Activated CD4-positive, alpha-beta T cell treated with anti-CD3 and anti-CD28 coated beads, Interleukin-2, amount 10 ng/mL, durations not matched to agents 24 days and 14 days (primary cell): ENCODE data around the gene FAM219A. TPM values are rescaled to one million over a fixed set of nuclear protein-coding genes. Genes with fewer than 3 reads are reported as not detected.
A peak's percentile ranks its signal among the peaks of the same experiment; 100 is the strongest.

ENCODE experiments used
- DNase-seq: peaks from one replicate; pipeline ENCODE4 v3.0.0; 2022
- H3K27ac Mint-ChIP-seq: one replicate; pipeline ENCODE4 v1.8.0; 2022; ENCODE audit warnings: mild to moderate bottlenecking, mixed read lengths
- H3K27me3 Mint-ChIP-seq: one replicate; pipeline ENCODE4 v1.8.0; 2022; ENCODE audit warnings: mixed read lengths
- H3K36me3 Mint-ChIP-seq: one replicate; pipeline ENCODE4 v1.8.0; 2022; ENCODE audit warnings: low read depth, mild to moderate bottlenecking, mixed read lengths
- H3K4me1 Mint-ChIP-seq: one replicate; pipeline ENCODE4 v1.8.0; 2021; ENCODE audit warnings: mixed read lengths
- H3K4me3 Mint-ChIP-seq: one replicate; pipeline ENCODE4 v1.8.0; 2022; ENCODE audit warnings: mild to moderate bottlenecking, moderate library complexity, mixed read lengths
- H3K9me3 Mint-ChIP-seq: one replicate; pipeline ENCODE4 v1.8.0; 2021; ENCODE audit warnings: mixed read lengths
- intact Hi-C: fragments of 100-400 bp; cut with micrococcal nuclease; formaldehyde crosslinking; loops from one replicate; pipeline ENCODE4 v1.15.1; 2023
- total RNA-seq: library from RNA; stranded (reverse); gene quantifications from 2 replicates; pipeline ENCODE4 v1.2.3, GENCODE V29; 2022

FAM219A gene
- total RNA-seq, 1 donor from 2014 or later: 13.6 TPM

GRCh38 chr9:34379334-34380033, 78.9 kb downstream of the FAM219A start:
- no peaks in the 10 kb centered on the region for H3K9me3 Mint-ChIP-seq
- H3K27me3 Mint-ChIP-seq: peaks cover 14% of the 10 kb centered on the region
- peak; percentile 98 for DNase-seq
- H3K36me3 Mint-ChIP-seq: no peaks in the 10 kb centered on the region
- peak overlapping the region; percentile 76 for H3K27ac Mint-ChIP-seq
- H3K4me3 Mint-ChIP-seq: peak overlapping the region; percentile 87
- peaks cover 42% of the 10 kb centered on the region for H3K4me1 Mint-ChIP-seq
- intact Hi-C loops: loop anchor here (1.0 to 2.0 kb wide), 5 partner anchors 50 to 330 kb away; partner anchors contain the start of genes DNAI1, FAM219A, KIF24 and NUDT2

GRCh38 chr9:34378376-34379060, 79.9 kb downstream of the FAM219A start:
- Mint-ChIP-seq H3K4me3 (no peak overlapping the region), H3K27me3 (peaks cover 12% of the 10 kb centered on the region), H3K36me3 (no peaks in the 10 kb centered on the region), H3K4me1 (peaks cover 41% of the 10 kb centered on the region), H3K27ac (no peak overlapping the region), H3K9me3 (no peaks in the 10 kb centered on the region)
- intact Hi-C loops: loop anchor here (1.0 to 2.0 kb wide), 2 partner anchors 126 to 329 kb away; no protein-coding TSS in a partner anchor
- peak; percentile 56 for DNase-seq

DNA sequence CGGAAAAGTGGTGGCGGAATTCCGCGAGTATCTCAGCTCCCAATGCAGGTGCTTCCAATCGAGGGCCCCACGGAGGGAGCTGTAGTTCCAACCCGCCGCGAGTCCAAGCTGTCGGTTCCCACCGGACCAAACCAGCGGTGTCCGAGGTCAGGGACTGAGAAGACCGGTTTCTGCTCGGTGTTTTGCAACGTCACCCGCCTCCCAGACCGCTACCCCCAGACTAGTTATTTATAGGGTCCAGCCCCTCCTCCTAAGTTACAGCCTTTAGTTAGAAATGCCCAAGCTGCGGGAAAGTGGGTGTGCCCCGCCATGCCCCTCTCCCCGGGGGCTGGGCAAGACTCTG, 81.0 kb downstream of the FAM219A start:
- intact Hi-C loops: loop anchor here (2.0 kb wide), 3 partner anchors 49 to 561 kb away; partner anchors contain the start of genes DCAF12, KIF24, NUDT2 and UBE2R2
- H3K27me3 Mint-ChIP-seq: peaks cover 5% of the 10 kb centered on the region
- DNase-seq: no peak
- peaks cover 41% of the 10 kb centered on the region for H3K4me1 Mint-ChIP-seq
- H3K9me3 Mint-ChIP-seq: no peaks in the 10 kb centered on the region
- no peaks in the 10 kb centered on the region for H3K36me3 Mint-ChIP-seq
- no peak overlapping the region for H3K27ac Mint-ChIP-seq
- peak overlapping the region; percentile 89 for H3K4me3 Mint-ChIP-seq

- Mint-ChIP-seq H3K27me3 (peaks cover 4% of the 10 kb centered on the region), H3K27ac (peak within 1 kb of the TSS; percentile 78)
- intact Hi-C loops: loop anchor here (2.0 kb wide), 3 partner anchors 48 to 560 kb away; partner anchors contain the start of genes DCAF12, KIF24, NUDT2 and UBE2R2
Observed at GRCh38 chr9:34376596-34377403, 81.6 kb downstream of the FAM219A start, which contains the start of gene MYORG. TSS of gene MYORG (minus strand) at chr9:34376898. CDS start at chr9:34372943, 3,955 bp downstream.

GRCh38 chr9:34375901-34376595, 82.3 kb downstream of the FAM219A start:
- H3K36me3 Mint-ChIP-seq: no peaks in the 10 kb centered on the region
- no peaks in the 10 kb centered on the region for H3K9me3 Mint-ChIP-seq
- peak overlapping the region; percentile 78 for H3K27ac Mint-ChIP-seq
- peaks cover 35% of the 10 kb centered on the region for H3K4me1 Mint-ChIP-seq
- H3K27me3 Mint-ChIP-seq: no peaks in the 10 kb centered on the region
- peak overlapping the region; percentile 89 for H3K4me3 Mint-ChIP-seq
- intact Hi-C loops: loop anchor here (2.0 kb wide), 3 partner anchors 47 to 559 kb away; partner anchors contain the start of genes DCAF12, KIF24, NUDT2 and UBE2R2
- peak; percentile 81 for DNase-seq

More at GRCh38 chr9:34376596-34377403, 81.6 kb downstream of the FAM219A start, which contains the start of gene MYORG:
- peak; percentile 99 for DNase-seq
- Mint-ChIP-seq H3K9me3 (no peaks in the 10 kb centered on the region), H3K36me3 (no peaks in the 10 kb centered on the region), H3K4me3 (peak within 1 kb of the TSS; percentile 89), H3K4me1 (peaks cover 41% of the 10 kb centered on the region)

GRCh38 chr9:34374905-34375552, 83.3 kb downstream of the FAM219A start:
- intact Hi-C loops: no loop called here
- peak overlapping the region; percentile 89 for H3K4me3 Mint-ChIP-seq
- DNase-seq: no peak

DNA sequence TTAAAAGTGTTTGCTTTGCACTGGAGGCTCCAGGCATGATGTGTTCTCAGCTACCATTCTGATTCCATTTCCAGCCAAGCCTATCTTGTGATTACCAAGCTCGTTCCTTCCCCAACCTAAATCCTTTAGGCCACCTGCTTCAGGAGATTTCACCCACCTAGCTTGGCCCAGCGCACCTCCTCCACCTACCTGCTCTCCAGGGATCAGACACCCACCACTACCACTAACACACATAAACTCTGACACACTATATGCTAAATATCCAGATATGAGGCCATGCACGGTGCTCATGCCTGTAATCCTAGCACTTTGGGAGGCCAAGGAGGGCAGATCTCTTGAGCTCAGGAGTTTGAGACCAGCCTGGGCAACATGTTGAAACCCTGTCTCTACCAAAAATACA, 84.0 kb downstream of the FAM219A start:
- Mint-ChIP-seq H3K27me3 (no peaks in the 10 kb centered on the region), H3K36me3 (no peaks in the 10 kb centered on the region), H3K9me3 (no peaks in the 10 kb centered on the region), H3K27ac (no peak overlapping the region), H3K4me3 (no peak overlapping the region), H3K4me1 (peaks cover 21% of the 10 kb centered on the region)
- DNase-seq: no peak
- intact Hi-C loops: no loop called here

More at GRCh38 chr9:34374905-34375552, 83.3 kb downstream of the FAM219A start:
- Mint-ChIP-seq H3K9me3 (no peaks in the 10 kb centered on the region), H3K27ac (no peak overlapping the region), H3K27me3 (no peaks in the 10 kb centered on the region), H3K4me1 (peaks cover 27% of the 10 kb centered on the region), H3K36me3 (no peaks in the 10 kb centered on the region)

GRCh38 chr9:34373749-34374148, 84.6 kb downstream of the FAM219A start:
- Mint-ChIP-seq H3K27ac (no peak overlapping the region), H3K27me3 (no peaks in the 10 kb centered on the region), H3K36me3 (peaks cover 2% of the 10 kb centered on the region), H3K9me3 (no peaks in the 10 kb centered on the region), H3K4me1 (peaks cover 19% of the 10 kb centered on the region), H3K4me3 (no peak overlapping the region)
- intact Hi-C loops: no loop called here
- no peak for DNase-seq

DNA sequence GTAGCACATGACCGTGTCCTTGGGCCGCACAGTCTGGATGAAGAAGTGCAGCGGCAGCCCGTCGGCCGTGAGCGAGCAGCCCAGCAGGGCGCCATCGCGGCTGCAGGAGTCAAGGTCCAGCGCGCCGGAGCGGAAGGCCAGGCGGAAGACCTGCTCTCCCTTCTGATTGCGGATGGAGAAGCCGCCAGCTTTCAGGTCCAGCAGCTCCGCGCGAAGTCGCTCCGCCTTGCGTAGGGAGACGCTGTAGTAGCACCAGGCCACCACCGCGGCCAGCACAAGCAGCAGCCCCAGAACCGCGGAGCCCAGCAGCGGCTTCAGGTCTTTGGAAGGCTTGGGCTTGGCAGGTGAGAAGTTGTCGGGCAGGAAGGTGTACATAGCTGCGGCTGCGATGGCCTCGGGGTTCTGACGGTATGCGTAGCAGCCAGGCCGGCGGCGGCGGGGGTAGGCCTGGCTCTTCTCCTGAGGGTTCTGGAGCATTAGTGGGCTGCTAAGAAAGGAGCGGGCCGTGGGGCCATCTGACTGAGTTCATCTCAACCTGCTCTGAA, 85.8 kb downstream of the FAM219A start:
- Mint-ChIP-seq H3K9me3 (no peaks in the 10 kb centered on the region), H3K4me1 (peaks cover 14% of the 10 kb centered on the region), H3K4me3 (no peak overlapping the region), H3K36me3 (peaks cover 7% of the 10 kb centered on the region), H3K27ac (no peak overlapping the region), H3K27me3 (no peaks in the 10 kb centered on the region)
- intact Hi-C loops: no loop called here
- no peak for DNase-seq

- Mint-ChIP-seq H3K36me3 (peaks cover 10% of the 10 kb centered on the region), H3K27me3 (no peaks in the 10 kb centered on the region), H3K4me1 (peaks cover 14% of the 10 kb centered on the region), H3K27ac (no peak overlapping the region), H3K4me3 (no peak overlapping the region), H3K9me3 (no peaks in the 10 kb centered on the region)
- intact Hi-C loops: no loop called here
- DNase-seq: no peak
Observed at GRCh38 chr9:34371886-34372466, 86.4 kb downstream of the FAM219A start.

- Mint-ChIP-seq H3K9me3 (no peaks in the 10 kb centered on the region), H3K36me3 (peaks cover 13% of the 10 kb centered on the region), H3K27me3 (no peaks in the 10 kb centered on the region), H3K27ac (no peak overlapping the region), H3K4me3 (peak overlapping the region; percentile 8), H3K4me1 (peaks cover 13% of the 10 kb centered on the region)
- intact Hi-C loops: no loop called here
- DNase-seq: no peak
Observed at GRCh38 chr9:34370970-34371880, 87.1 kb downstream of the FAM219A start.
